CD4-positive, alpha-beta T cell treated with Interleukin-15 for 1 hour (primary cell): ENCODE results near the gene MED4.

ENCODE experiments used
- DNase-seq: peaks from one replicate; pipeline ENCODE4 v3.0.0-alpha.2; 2020

MED4 gene

GRCh38 chr13:48028066-48028465 is 66.8 kb downstream of the MED4 start:
- no peak for DNase-seq
